BE2C (cell line): Measurements from ENCODE around the gene EIF4E1B.

Experiments used
- DNase-seq: peaks from one replicate; pipeline ENCODE4 v3.0.0-alpha.2; 2020
- H3K27me3 ChIP-seq: fragments of 250-450 bp; sonication (Bioruptor Pico); 2 replicates; pipeline ENCODE4 v1.5.1; 2020; ENCODE audit warnings: mild to moderate bottlenecking
- H3K36me3 ChIP-seq: fragments of 250-450 bp; sonication (Bioruptor Pico); 2 replicates; pipeline ENCODE4 v1.5.1; 2020; ENCODE audit warnings: mild to moderate bottlenecking
- H3K4me1 ChIP-seq: fragments of 250-450 bp; sonication (Bioruptor Pico); 2 replicates; pipeline ENCODE4 v1.5.1; 2020
- H3K4me3 ChIP-seq: 2 replicates; pipeline ENCODE4 v1.5.1; 2011; ENCODE audit warnings: low read depth, low read length
- H3K9me3 ChIP-seq: fragments of 250-450 bp; sonication (Bioruptor Pico); 2 replicates; pipeline ENCODE4 v1.5.1; 2020
- CTCF ChIP-seq: IDR thresholded peaks from 2 replicates; pipeline ENCODE4 v1.5.1; 2012; ENCODE audit warnings: mild to moderate bottlenecking, low read depth, low read length

The EIF4E1B gene

GRCh38 chr5:176694146-176694545 is 63.7 kb downstream of the EIF4E1B start:
- Histone ChIP-seq H3K27me3 (no peaks in the 10 kb centered on the region), H3K9me3 (no peaks in the 10 kb centered on the region), H3K36me3 (no peaks in the 10 kb centered on the region), H3K4me3 (no peak overlapping the region), H3K4me1 (no peaks in the 10 kb centered on the region)
- TF ChIP-seq CTCF: no peak
- no peak for DNase-seq

GRCh38 chr5:176694631-176695030 is 64.2 kb downstream of the EIF4E1B start:
- TF ChIP-seq CTCF: no peak
- Histone ChIP-seq H3K4me3 (no peak overlapping the region), H3K27me3 (no peaks in the 10 kb centered on the region), H3K36me3 (no peaks in the 10 kb centered on the region), H3K4me1 (no peaks in the 10 kb centered on the region), H3K9me3 (no peaks in the 10 kb centered on the region)
- DNase-seq: no peak

- Histone ChIP-seq H3K36me3 (no peaks in the 10 kb centered on the region), H3K9me3 (no peaks in the 10 kb centered on the region), H3K4me3 (no peak overlapping the region), H3K4me1 (no peaks in the 10 kb centered on the region), H3K27me3 (no peaks in the 10 kb centered on the region)
- TF ChIP-seq CTCF: no peak
- no peak for DNase-seq
Measured at GRCh38 chr5:176695073-176695472, 64.6 kb downstream of the EIF4E1B start.
